Activated CD4-positive, alpha-beta T cell treated with anti-CD3 and anti-CD28 coated beads, Interleukin-2, amount 10 ng/mL, durations not matched to agents 7 days and 5 days (primary cell): ENCODE data around the gene MAP3K3. TPM values are rescaled to one million over a fixed set of nuclear protein-coding genes. Genes with fewer than 3 reads are reported as not detected.
A peak's percentile ranks its signal among the peaks of the same experiment; 100 is the strongest.
"Not testable (repeated sequence)": the region's sequence is repeated elsewhere in the genome, so short reads cannot be mapped to it uniquely, and the experiment has no call there.

Source experiments
- CTCF ChIA-PET: fragments of 350-600 bp; sonication (Branson Sonifier 250); formaldehyde crosslinking; loops from one replicate; lab custom pipeline; 2021; ENCODE audit warnings: antibody characterized with exemption; lab: Charles Lee
- POLR2A ChIA-PET: fragments of 350-600 bp; sonication (Branson Sonifier 250); formaldehyde crosslinking; loops from one replicate; lab custom pipeline; 2021; ENCODE audit warnings: antibody characterized with exemption; lab: Charles Lee
- DNase-seq: peaks from one replicate; pipeline ENCODE4 v3.0.0-alpha.2; 2020
- H3K27ac Mint-ChIP-seq: one replicate; pipeline ENCODE4 v1.8.0; 2021; ENCODE audit warnings: mild to moderate bottlenecking, moderate library complexity, mixed read lengths
- H3K27me3 Mint-ChIP-seq: one replicate; pipeline ENCODE4 v1.8.0; 2021; ENCODE audit warnings: mixed read lengths
- H3K36me3 Mint-ChIP-seq: one replicate; pipeline ENCODE4 v1.8.0; 2021; ENCODE audit warnings: low read depth, mixed read lengths
- H3K4me1 Mint-ChIP-seq: one replicate; pipeline ENCODE4 v1.8.0; 2021; ENCODE audit warnings: mixed read lengths
- H3K4me3 Mint-ChIP-seq: one replicate; pipeline ENCODE4 v1.8.0; 2021; ENCODE audit warnings: mild to moderate bottlenecking, moderate library complexity, mixed read lengths
- H3K9me3 Mint-ChIP-seq: one replicate; pipeline ENCODE4 v1.8.0; 2021; ENCODE audit warnings: mixed read lengths
- total RNA-seq, 2 experiments: library from RNA; stranded (reverse); gene quantifications; one replicate each; pipeline ENCODE4 v1.2.3, GENCODE V29; 2021

Gene MAP3K3
- total RNA-seq, 2 experiments from 2014 or later, result 38.7 to 40.3 TPM

GRCh38 chr17:63703556-63704258 is 81.5 kb downstream of the MAP3K3 start:
- Mint-ChIP-seq H3K27me3 (no peaks in the 10 kb centered on the region), H3K27ac (peak overlapping the region; percentile 99), H3K36me3 (peaks cover 55% of the 10 kb centered on the region), H3K4me1 (peaks cover 67% of the 10 kb centered on the region), H3K4me3 (peak overlapping the region; percentile 96), H3K9me3 (peaks cover 3% of the 10 kb centered on the region)
- ChIA-PET CTCF (interaction anchor here (1.1 to 2.3 kb wide), 5 partner anchors 8 to 278 kb away, joined by 3 to 11 read pairs (median 4); no protein-coding TSS in a partner anchor), POLR2A (no interaction called here)
- DNase-seq, result no peak

GRCh38 chr17:63704259-63704576 is 82.0 kb downstream of the MAP3K3 start:
- no peak for DNase-seq
- H3K27ac Mint-ChIP-seq, result peak overlapping the region; percentile 99
- peaks cover 72% of the 10 kb centered on the region for H3K4me1 Mint-ChIP-seq
- H3K36me3 Mint-ChIP-seq, result peaks cover 56% of the 10 kb centered on the region
- ChIA-PET POLR2A (no interaction called here), CTCF (interaction anchor here (1.1 to 2.3 kb wide), 4 partner anchors 8 to 279 kb away, joined by 3 to 11 read pairs (median 4); no protein-coding TSS in a partner anchor)
- H3K4me3 Mint-ChIP-seq, result no peak overlapping the region
- H3K9me3 Mint-ChIP-seq, result peaks cover 3% of the 10 kb centered on the region
- H3K27me3 Mint-ChIP-seq, result no peaks in the 10 kb centered on the region

- ChIA-PET POLR2A (no interaction called here), CTCF (interaction anchor here (1.0 kb wide), 1 partner anchor 45 kb away, joined by 3 read pairs; no protein-coding TSS in a partner anchor)
- Mint-ChIP-seq H3K36me3 (peaks cover 59% of the 10 kb centered on the region), H3K27me3 (no peaks in the 10 kb centered on the region), H3K27ac (peak overlapping the region; percentile 80), H3K4me1 (peaks cover 78% of the 10 kb centered on the region), H3K9me3 (peaks cover 3% of the 10 kb centered on the region), H3K4me3 (no peak overlapping the region)
- DNase-seq, result no peak
These were observed 82.6 kb downstream of the MAP3K3 start for GRCh38 chr17:63704836-63705235.

GRCh38 chr17:63705657-63706056 is 83.4 kb downstream of the MAP3K3 start:
- Mint-ChIP-seq H3K4me1 (peaks cover 86% of the 10 kb centered on the region), H3K9me3 (peaks cover 3% of the 10 kb centered on the region), H3K36me3 (peaks cover 66% of the 10 kb centered on the region), H3K4me3 (peak overlapping the region; percentile 18), H3K27ac (peak overlapping the region; percentile 80), H3K27me3 (no peaks in the 10 kb centered on the region)
- ChIA-PET CTCF (interaction anchor here (1.0 to 1.9 kb wide), 4 partner anchors 44 to 280 kb away, joined by 3 to 5 read pairs (median 3); no protein-coding TSS in a partner anchor), POLR2A (no interaction called here)
- no peak for DNase-seq

- Mint-ChIP-seq H3K27me3 (no peaks in the 10 kb centered on the region), H3K4me1 (peaks cover 82% of the 10 kb centered on the region), H3K36me3 (peaks cover 61% of the 10 kb centered on the region), H3K27ac (peak overlapping the region; percentile 80), H3K9me3 (peaks cover 2% of the 10 kb centered on the region), H3K4me3 (peak overlapping the region; percentile 57)
- CTCF ChIA-PET, result interaction anchor here (1.0 to 1.9 kb wide), 4 partner anchors 8 to 281 kb away, joined by 3 to 5 read pairs (median 4); no protein-coding TSS in a partner anchor
- POLR2A ChIA-PET, result no interaction called here
- peak; percentile 24 for DNase-seq
These were observed 84.3 kb downstream of the MAP3K3 start for GRCh38 chr17:63706336-63707082.

- Mint-ChIP-seq H3K4me3 (peak overlapping the region; percentile 22), H3K9me3 (no peaks in the 10 kb centered on the region), H3K4me1 (peaks cover 80% of the 10 kb centered on the region), H3K27ac (peak overlapping the region; percentile 80), H3K36me3 (peaks cover 60% of the 10 kb centered on the region), H3K27me3 (no peaks in the 10 kb centered on the region)
- ChIA-PET CTCF (interaction anchor here (0.6 to 1.9 kb wide), 4 partner anchors 9 to 281 kb away, joined by 3 to 5 read pairs (median 5); no protein-coding TSS in a partner anchor), POLR2A (no interaction called here)
- peak; percentile 21 for DNase-seq
These were observed 84.9 kb downstream of the MAP3K3 start for GRCh38 chr17:63707151-63707550.

- no peaks in the 10 kb centered on the region for H3K9me3 Mint-ChIP-seq
- ChIA-PET CTCF (interaction anchor here (0.6 to 3.4 kb wide), 9 partner anchors 12 to 386 kb away, joined by 3 to 21 read pairs (median 6); no protein-coding TSS in a partner anchor), POLR2A (interaction anchor here (1.1 kb wide), 1 partner anchor 10 kb away, joined by 3 read pairs; no protein-coding TSS in a partner anchor)
- peak overlapping the region; percentile 36 for H3K27ac Mint-ChIP-seq
- peaks cover 49% of the 10 kb centered on the region for H3K36me3 Mint-ChIP-seq
- H3K4me1 Mint-ChIP-seq, result peaks cover 61% of the 10 kb centered on the region
- no peak overlapping the region for H3K4me3 Mint-ChIP-seq
- DNase-seq, result no peak
- H3K27me3 Mint-ChIP-seq, result no peaks in the 10 kb centered on the region
These were observed 86.9 kb downstream of the MAP3K3 start for GRCh38 chr17:63709110-63709509.

GRCh38 chr17:63714550-63715277 is 92.5 kb downstream of the MAP3K3 start:
- CTCF ChIA-PET, result interaction anchor here (0.8 to 3.2 kb wide), 7 partner anchors 12 to 289 kb away, joined by 3 to 11 read pairs (median 4); no protein-coding TSS in a partner anchor
- H3K9me3 Mint-ChIP-seq, result no peaks in the 10 kb centered on the region
- H3K4me1 Mint-ChIP-seq, result peaks cover 9% of the 10 kb centered on the region
- H3K27ac Mint-ChIP-seq, result no peak overlapping the region
- H3K27me3 Mint-ChIP-seq, result no peaks in the 10 kb centered on the region
- POLR2A ChIA-PET, result no interaction called here
- H3K36me3 Mint-ChIP-seq, result peaks cover 31% of the 10 kb centered on the region
- no peak overlapping the region for H3K4me3 Mint-ChIP-seq
- DNase-seq, result no peak

GRCh38 chr17:63716426-63716825 is 94.2 kb downstream of the MAP3K3 start:
- no peaks in the 10 kb centered on the region for H3K9me3 Mint-ChIP-seq
- no peak overlapping the region for H3K4me3 Mint-ChIP-seq
- DNase-seq, result no peak
- no peaks in the 10 kb centered on the region for H3K27me3 Mint-ChIP-seq
- H3K36me3 Mint-ChIP-seq, result peaks cover 24% of the 10 kb centered on the region
- ChIA-PET CTCF (interaction anchor here (1.0 to 1.5 kb wide), 3 partner anchors 22 to 132 kb away, joined by 3 read pairs; no protein-coding TSS in a partner anchor), POLR2A (no interaction called here)
- H3K27ac Mint-ChIP-seq, result no peak overlapping the region
- H3K4me1 Mint-ChIP-seq, result no peaks in the 10 kb centered on the region

GRCh38 chr17:63718988-63719387 is 96.8 kb downstream of the MAP3K3 start:
- Mint-ChIP-seq H3K9me3 (no peaks in the 10 kb centered on the region), H3K36me3 (peaks cover 12% of the 10 kb centered on the region), H3K4me1 (peaks cover 2% of the 10 kb centered on the region), H3K27me3 (no peaks in the 10 kb centered on the region), H3K4me3 (no peak overlapping the region), H3K27ac (no peak overlapping the region)
- ChIA-PET CTCF (interaction anchor here (0.6 to 2.1 kb wide), 3 partner anchors 12 to 310 kb away, joined by 3 to 7 read pairs (median 6); no protein-coding TSS in a partner anchor), POLR2A (no interaction called here)
- no peak for DNase-seq

- H3K4me1 Mint-ChIP-seq, H3K27ac Mint-ChIP-seq, DNase-seq, H3K9me3 Mint-ChIP-seq, H3K4me3 Mint-ChIP-seq, H3K27me3 Mint-ChIP-seq, POLR2A ChIA-PET: not testable (repeated sequence)
- H3K36me3 Mint-ChIP-seq, result peaks cover 12% of the 10 kb centered on the region
- CTCF ChIA-PET, result interaction anchor here (0.8 to 2.1 kb wide), 4 partner anchors 10 to 129 kb away, joined by 3 to 10 read pairs (median 6); no protein-coding TSS in a partner anchor
These were observed 98.0 kb downstream of the MAP3K3 start for GRCh38 chr17:63720194-63720593.

GRCh38 chr17:63722403-63722802 is 100.2 kb downstream of the MAP3K3 start:
- Mint-ChIP-seq H3K27me3 (no peaks in the 10 kb centered on the region), H3K4me1 (peaks cover 2% of the 10 kb centered on the region), H3K36me3 (peaks cover 14% of the 10 kb centered on the region), H3K9me3 (no peaks in the 10 kb centered on the region), H3K4me3 (no peak overlapping the region), H3K27ac (no peak overlapping the region)
- DNase-seq, result no peak
- CTCF ChIA-PET, result interaction anchor here (0.9 to 1.6 kb wide), 4 partner anchors 9 to 297 kb away, joined by 3 to 8 read pairs (median 4); no protein-coding TSS in a partner anchor
- POLR2A ChIA-PET, result interaction anchor here (0.6 kb wide), 3 partner anchors 8 to 912 kb away, joined by 3 read pairs; no protein-coding TSS in a partner anchor
